ENCODE measurements around the gene PTPRE. TPM values are rescaled to one million over a fixed set of nuclear protein-coding genes. Genes with fewer than 3 reads are reported as not detected.
A peak's percentile ranks its signal among the peaks of the same experiment; 100 is the strongest.

Gene PTPRE
- total RNA-seq, 1 experiment from 2014 or later = 12.3 TPM

GRCh38 chr10:128110339-128110738 is 203.4 kb downstream of the PTPRE start:
- DNase-seq (ENCODE audit: low read depth, low spot score) = no peak
- Histone ChIP-seq H3K36me3 (ENCODE audit: control insufficient read depth in 1 of 2, insufficient read depth in 2 of 2, low read length in 2 of 2) (peaks cover 99 to 100% of the 10 kb centered on the region in 2 experiments), H2AFZ (ENCODE audit: low read depth, low read length, poor library complexity, severe bottlenecking) (no peak overlapping the region), H3K79me2 (ENCODE audit: insufficient read depth, low read length) (peaks cover 99% of the 10 kb centered on the region), H3K9me2 (ENCODE audit: insufficient read depth) (no peaks in the 10 kb centered on the region), H3K4me1 (ENCODE audit: control insufficient read depth in 1 of 2, insufficient read depth in 2 of 2, low read length in 2 of 2) (no peaks in the 10 kb centered on the region), H3K9me3 (ENCODE audit: control insufficient read depth in 1 of 2, insufficient read depth in 1 of 2, low read depth in 1 of 2, low read length in 2 of 2) (no peaks in the 10 kb centered on the region), H3K4me3 (replicated peaks in 1 of 2; ENCODE audit: low read depth in 1 of 2, low read length in 2 of 2) (no peak overlapping the region), H3K4me2 (ENCODE audit: low read length) (no peak overlapping the region), H3K27ac (ENCODE audit: low read depth, low read length) (no peak overlapping the region), H3K27me3 (ENCODE audit: insufficient read depth, low read length) (no peaks in the 10 kb centered on the region), H4K20me1 (ENCODE audit: insufficient read depth) (peaks cover 2% of the 10 kb centered on the region; the same call in 1 of the 2 replicates), H3K9ac (ENCODE audit: low read length) (no peak overlapping the region)
- ChIA-PET RAD21 (ENCODE audit: low non-redundant PET in 1 of 2, low total read pairs in 2 of 2, uncharacterized antibody in 2 of 2, unreplicated experiment in 2 of 2) (no interaction called here), CTCF (no interaction called here), POLR2A (no interaction called here)
- BruUV-seq (replicated peaks) = no TSS peak
- intact Hi-C loops (cut with micrococcal nuclease) = no loop called here
- no peak for ATAC-seq
- TF ChIP-seq ATF3 (IDR thresholded peaks at IDR 0.05) (0 out of 2 replicates have a peak, but pooled peaks have one; percentile 14), SIN3A (IDR thresholded peaks at IDR 0.05; ENCODE audit: low read depth) (no peak)

GRCh38 chr10:128111696-128112095 is 204.8 kb downstream of the PTPRE start:
- H4K20me1 ChIP-seq (ENCODE audit: insufficient read depth) = peaks cover 9% of the 10 kb centered on the region; the same call in 1 of the 2 replicates
- H3K36me3 ChIP-seq (ENCODE audit: control insufficient read depth in 1 of 2, insufficient read depth in 2 of 2, low read length in 2 of 2) = peaks cover 96 to 100% of the 10 kb centered on the region in 2 experiments
- no peak overlapping the region for H2AFZ ChIP-seq (ENCODE audit: low read depth, low read length, poor library complexity, severe bottlenecking)
- intact Hi-C loops (cut with micrococcal nuclease) = no loop called here
- no peaks in the 10 kb centered on the region for H3K9me2 ChIP-seq (ENCODE audit: insufficient read depth)
- no peak overlapping the region for H3K27ac ChIP-seq (ENCODE audit: low read depth, low read length)
- no peak for ATAC-seq
- TF ChIP-seq CEBPB (IDR thresholded peaks at IDR 0.05; ENCODE audit: low read depth) (no peak), CBX3 (IDR thresholded peaks at IDR 0.05; ENCODE audit: low read depth) (no peak), ATF3 (IDR thresholded peaks at IDR 0.05) (no peak), ZNF274 (IDR thresholded peaks at IDR 0.05; ENCODE audit: low read depth, low read length) (no peak), SP1 (IDR thresholded peaks at IDR 0.05; ENCODE audit: low read depth) (no peak), ZBTB33 (IDR thresholded peaks at IDR 0.05; ENCODE audit: extremely low read depth, insufficient replicate concordance, low read length) (no peak), YY1 (IDR thresholded peaks at IDR 0.05; ENCODE audit: extremely low read depth, insufficient replicate concordance, low read depth, low read length) (no peak), POLR2AphosphoS5 (IDR thresholded peaks at IDR 0.05; ENCODE audit: low read depth, low read length) (no peak; the same call in 1 of the 2 replicates)
- no peak for DNase-seq (ENCODE audit: low read depth, low spot score)
- ChIA-PET RAD21 (ENCODE audit: low non-redundant PET in 1 of 2, low total read pairs in 2 of 2, uncharacterized antibody in 2 of 2, unreplicated experiment in 2 of 2) (no interaction called here), CTCF (no interaction called here), POLR2A (no interaction called here)
- no peak overlapping the region for H3K4me3 ChIP-seq (replicated peaks in 1 of 2; ENCODE audit: low read depth in 1 of 2, low read length in 2 of 2)
- no peaks in the 10 kb centered on the region for H3K27me3 ChIP-seq (ENCODE audit: insufficient read depth, low read length)
- no peaks in the 10 kb centered on the region for H3K4me1 ChIP-seq (ENCODE audit: control insufficient read depth in 1 of 2, insufficient read depth in 2 of 2, low read length in 2 of 2)
- H3K79me2 ChIP-seq (ENCODE audit: insufficient read depth, low read length) = peaks cover 99% of the 10 kb centered on the region
- H3K4me2 ChIP-seq (ENCODE audit: low read length) = no peak overlapping the region
- H3K9me3 ChIP-seq (ENCODE audit: control insufficient read depth in 1 of 2, insufficient read depth in 1 of 2, low read depth in 1 of 2, low read length in 2 of 2) = no peaks in the 10 kb centered on the region
- H3K9ac ChIP-seq (ENCODE audit: low read length) = no peak overlapping the region
- TSS peak; percentile 5 for BruUV-seq (replicated peaks)

All from HCT116 (cell line).